NT2/D1 (cell line): ENCODE measurements around the gene FGF2.

Source experiments
- DNase-seq: peaks from one replicate; pipeline ENCODE4 v3.0.0-alpha.2; 2011; ENCODE audit warnings: low read depth, low spot score
- H3K27me3 ChIP-seq: 2 replicates; pipeline ENCODE4 v1.6.0; 2011; ENCODE audit warnings: mild to moderate bottlenecking; ENCODE audit not compliant: insufficient read length, insufficient read depth
- H3K36me3 ChIP-seq: 2 replicates; pipeline ENCODE4 v1.6.1; 2011; ENCODE audit warnings: mild to moderate bottlenecking, low read length, mixed read lengths; ENCODE audit not compliant: insufficient read depth, insufficient read length
- H3K4me1 ChIP-seq: 2 replicates; pipeline ENCODE4 v1.5.1; 2011; ENCODE audit not compliant: insufficient read depth, insufficient read length
- H3K4me3 ChIP-seq: 2 replicates; pipeline ENCODE4 v1.5.1; 2011; ENCODE audit warnings: low read depth; ENCODE audit not compliant: insufficient read length
- H3K9ac ChIP-seq: 2 replicates; pipeline ENCODE4 v1.6.0; 2011; ENCODE audit warnings: low read depth; ENCODE audit not compliant: insufficient read length
- H3K9me3 ChIP-seq: 2 replicates; pipeline ENCODE4 v1.5.1; 2011; ENCODE audit warnings: mild to moderate bottlenecking, low read length; ENCODE audit not compliant: insufficient read depth
- SUZ12 ChIP-seq: IDR thresholded peaks from 2 replicates; pipeline ENCODE4 v1.6.1; 2011; ENCODE audit not compliant: insufficient read length, insufficient read depth; ENCODE audit errors: extremely low read depth
- YY1 ChIP-seq: IDR thresholded peaks from 2 replicates; pipeline ENCODE4 v1.6.1; 2011; ENCODE audit not compliant: insufficient read length, insufficient read depth
- ZNF274 ChIP-seq: IDR thresholded peaks from 2 replicates; pipeline ENCODE4 v1.6.1; 2011; ENCODE audit warnings: mild to moderate bottlenecking, low read depth, low read length

The FGF2 gene

DNA sequence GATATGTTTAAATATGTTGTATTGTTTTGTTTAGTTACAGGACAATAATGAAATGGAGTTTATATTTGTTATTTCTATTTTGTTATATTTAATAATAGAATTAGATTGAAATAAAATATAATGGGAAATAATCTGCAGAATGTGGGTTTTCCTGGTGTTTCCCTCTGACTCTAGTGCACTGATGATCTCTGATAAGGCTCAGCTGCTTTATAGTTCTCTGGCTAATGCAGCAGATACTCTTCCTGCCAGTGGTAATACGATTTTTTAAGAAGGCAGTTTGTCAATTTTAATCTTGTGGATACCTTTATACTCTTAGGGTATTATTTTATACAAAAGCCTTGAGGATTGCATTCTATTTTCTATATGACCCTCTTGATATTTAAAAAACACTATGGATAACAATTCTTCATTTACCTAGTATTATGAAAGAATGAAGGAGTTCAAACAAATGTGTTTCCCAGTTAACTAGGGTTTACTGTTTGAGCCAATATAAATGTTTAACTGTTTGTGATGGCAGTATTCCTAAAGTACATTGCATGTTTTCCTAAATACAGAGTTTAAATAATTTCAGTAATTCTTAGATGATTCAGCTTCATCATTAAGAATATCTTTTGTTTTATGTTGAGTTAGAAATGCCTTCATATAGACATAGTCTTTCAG lies 68.8 kb downstream of the FGF2 start:
- Histone ChIP-seq H3K4me3 (no peak overlapping the region), H3K27me3 (no peaks in the 10 kb centered on the region), H3K9me3 (no peaks in the 10 kb centered on the region), H3K36me3 (peaks cover 27% of the 10 kb centered on the region), H3K9ac (no peak overlapping the region), H3K4me1 (no peaks in the 10 kb centered on the region)
- DNase-seq: no peak
- no peak for TF ChIP-seq ZNF274
- no peak for TF ChIP-seq SUZ12
- TF ChIP-seq YY1: no peak

DNA sequence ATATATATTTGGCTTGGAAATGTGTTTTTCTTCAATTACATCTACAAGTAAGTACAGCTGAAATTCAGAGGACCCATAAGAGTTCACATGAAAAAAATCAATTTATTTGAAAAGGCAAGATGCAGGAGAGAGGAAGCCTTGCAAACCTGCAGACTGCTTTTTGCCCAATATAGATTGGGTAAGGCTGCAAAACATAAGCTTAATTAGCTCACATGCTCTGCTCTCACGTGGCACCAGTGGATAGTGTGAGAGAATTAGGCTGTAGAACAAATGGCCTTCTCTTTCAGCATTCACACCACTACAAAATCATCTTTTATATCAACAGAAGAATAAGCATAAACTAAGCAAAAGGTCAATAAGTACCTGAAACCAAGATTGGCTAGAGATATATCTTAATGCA lies 69.6 kb downstream of the FGF2 start:
- Histone ChIP-seq H3K4me3 (no peak overlapping the region), H3K27me3 (no peaks in the 10 kb centered on the region), H3K9me3 (no peaks in the 10 kb centered on the region), H3K9ac (no peak overlapping the region), H3K4me1 (no peaks in the 10 kb centered on the region), H3K36me3 (peaks cover 25% of the 10 kb centered on the region)
- no peak for DNase-seq
- no peak for TF ChIP-seq YY1
- no peak for TF ChIP-seq SUZ12
- TF ChIP-seq ZNF274: no peak

DNA sequence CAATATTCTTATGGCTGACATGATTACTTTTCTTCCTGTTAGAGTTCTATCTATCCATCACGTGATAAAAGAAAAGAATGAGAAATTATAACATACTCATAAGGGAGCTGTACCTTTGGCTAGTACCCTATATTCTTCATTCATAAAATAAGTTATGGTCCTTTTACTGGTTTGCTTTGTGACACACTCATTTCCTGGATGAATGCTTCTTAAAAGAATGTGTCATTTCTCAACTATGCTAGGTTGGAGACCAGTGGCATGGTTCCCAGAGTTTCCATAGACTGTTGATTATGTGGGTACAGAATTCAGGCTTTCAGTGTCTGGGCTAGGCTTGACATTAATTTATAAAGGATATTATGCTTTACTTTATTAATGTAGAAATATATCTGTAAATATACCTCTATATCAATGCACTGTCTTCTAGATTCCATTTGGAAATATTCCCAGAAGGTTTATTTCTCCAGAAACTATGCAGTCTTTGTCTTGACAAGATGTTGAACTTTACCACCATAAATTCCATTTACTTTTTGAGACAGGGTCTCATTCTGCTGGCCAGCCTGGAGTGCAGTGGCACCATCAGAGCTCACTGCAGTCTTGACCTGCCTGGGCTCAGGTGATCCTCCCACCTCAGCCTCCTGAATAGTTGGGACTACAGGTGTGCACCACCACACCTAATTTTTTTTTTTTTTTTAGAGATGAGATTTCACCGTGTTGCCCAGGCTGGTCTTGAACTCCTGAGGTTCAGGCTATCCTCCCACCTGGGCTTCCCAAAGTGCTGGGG lies 71.9 kb downstream of the FGF2 start:
- no peaks in the 10 kb centered on the region for H3K4me1 ChIP-seq

DNA sequence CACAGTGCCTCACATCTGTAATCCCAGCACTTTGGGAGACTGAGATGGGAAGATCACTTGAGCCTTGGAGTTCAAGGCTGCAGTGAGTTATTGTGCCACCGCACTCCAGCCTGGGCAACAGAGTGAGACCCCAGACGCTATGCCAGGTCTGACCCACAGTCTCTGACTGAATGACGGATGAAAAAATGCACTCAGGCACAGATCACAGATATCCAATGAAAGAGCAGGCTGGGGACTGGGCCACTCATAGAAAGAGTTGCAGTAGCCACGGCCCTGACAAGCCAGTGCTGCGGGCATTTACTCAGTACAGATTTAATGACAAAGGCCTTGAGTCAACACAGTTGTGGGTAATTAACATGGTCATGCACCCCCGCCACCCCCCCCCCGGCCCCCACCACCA lies 73.1 kb downstream of the FGF2 start:
- H3K36me3 ChIP-seq: peaks cover 5% of the 10 kb centered on the region
- no peak overlapping the region for H3K4me3 ChIP-seq
- no peak for DNase-seq
- TF ChIP-seq SUZ12: no peak
- no peak for TF ChIP-seq ZNF274
- TF ChIP-seq YY1: no peak
- no peaks in the 10 kb centered on the region for H3K4me1 ChIP-seq
- H3K9me3 ChIP-seq: no peaks in the 10 kb centered on the region
- no peak overlapping the region for H3K9ac ChIP-seq
- no peaks in the 10 kb centered on the region for H3K27me3 ChIP-seq

More for the DNA sequence above, 71.9 kb downstream of the FGF2 start:
- no peak for DNase-seq
- Histone ChIP-seq H3K9me3 (no peaks in the 10 kb centered on the region), H3K36me3 (peaks cover 8% of the 10 kb centered on the region), H3K9ac (no peak overlapping the region), H3K4me3 (no peak overlapping the region), H3K27me3 (no peaks in the 10 kb centered on the region)
- no peak for TF ChIP-seq SUZ12
- no peak for TF ChIP-seq YY1
- no peak for TF ChIP-seq ZNF274

DNA sequence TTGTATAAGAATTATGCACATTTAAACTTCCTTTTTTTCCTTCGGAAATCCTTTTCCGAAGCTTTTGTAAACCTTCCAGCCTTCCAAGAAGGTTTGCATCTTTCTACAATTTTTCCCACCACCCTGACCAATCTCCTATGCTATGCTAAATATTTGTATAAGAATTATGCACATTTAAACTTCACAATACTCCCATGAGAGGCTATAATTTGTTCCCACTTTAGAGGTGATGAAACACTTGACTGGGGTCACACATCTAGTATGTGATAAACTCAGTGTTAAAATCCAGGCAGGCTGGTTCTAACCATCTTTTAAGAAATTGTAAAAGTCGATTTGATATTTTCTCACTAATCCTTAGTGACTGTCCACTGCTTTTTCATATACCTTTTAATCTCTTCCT lies 73.7 kb downstream of the FGF2 start:
- no peaks in the 10 kb centered on the region for H3K9me3 ChIP-seq
- no peak overlapping the region for H3K4me3 ChIP-seq
- no peak for DNase-seq
- no peaks in the 10 kb centered on the region for H3K27me3 ChIP-seq
- H3K36me3 ChIP-seq: peaks cover 5% of the 10 kb centered on the region
- no peak overlapping the region for H3K9ac ChIP-seq
- H3K4me1 ChIP-seq: no peaks in the 10 kb centered on the region
- TF ChIP-seq SUZ12: no peak
- no peak for TF ChIP-seq YY1
- no peak for TF ChIP-seq ZNF274

DNA sequence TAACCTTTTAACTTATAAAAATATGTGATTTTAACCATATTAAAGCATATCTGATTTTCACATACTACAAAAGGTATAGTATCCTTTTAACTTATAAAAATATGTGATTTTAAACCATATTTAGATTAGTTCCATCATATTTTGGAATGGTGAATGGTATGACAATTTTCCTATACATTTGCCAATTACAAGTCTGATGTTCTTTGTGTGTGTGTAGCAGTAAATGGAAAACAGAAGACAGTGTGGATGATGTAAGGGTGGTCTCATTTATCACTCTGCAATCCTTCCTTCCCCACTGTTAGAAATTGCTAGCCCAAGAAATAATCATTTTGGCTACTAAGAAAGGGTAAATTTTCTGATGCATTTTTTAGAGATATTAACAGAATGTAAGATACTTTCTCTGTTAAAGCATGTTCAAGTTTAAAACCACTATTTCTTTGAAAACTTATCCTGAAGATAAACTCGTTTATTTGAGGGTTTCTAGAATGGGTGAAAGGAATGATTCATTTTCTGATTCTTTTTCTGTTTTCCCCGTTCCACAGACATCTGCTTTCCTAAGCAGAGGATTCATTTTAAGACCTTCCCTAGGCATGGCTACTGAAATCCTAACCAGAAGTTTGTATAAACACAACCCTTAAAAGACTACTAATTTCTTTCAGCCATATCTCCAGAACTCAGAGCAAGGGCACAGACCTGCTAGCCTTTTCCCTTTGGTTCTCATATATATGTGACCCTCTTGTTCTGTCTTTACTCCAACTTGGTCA lies 74.8 kb downstream of the FGF2 start:
- Histone ChIP-seq H3K9ac (no peak overlapping the region), H3K4me1 (no peaks in the 10 kb centered on the region), H3K9me3 (no peaks in the 10 kb centered on the region), H3K36me3 (peaks cover 2% of the 10 kb centered on the region), H3K4me3 (no peak overlapping the region), H3K27me3 (no peaks in the 10 kb centered on the region)
- DNase-seq: no peak
- TF ChIP-seq ZNF274: no peak
- TF ChIP-seq SUZ12: no peak
- TF ChIP-seq YY1: no peak
